Measurements from ENCODE around the gene RIMS3.

GRCh38 chr1:40648200-40648599, 17.3 kb downstream of the RIMS3 start:
- TF ChIP-seq BHLHE40 (IDR thresholded peaks at IDR 0.05; ENCODE audit: borderline replicate concordance) (no peak), SUZ12 (IDR thresholded peaks at IDR 0.05) (no peak), FOXK2 (IDR thresholded peaks at IDR 0.05) (no peak), FOXM1 (IDR thresholded peaks at IDR 0.05; ENCODE audit: borderline replicate concordance) (no peak), ELF4 (IDR thresholded peaks at IDR 0.05) (no peak), NFRKB (IDR thresholded peaks at IDR 0.05) (no peak), TARDBP (IDR thresholded peaks at IDR 0.05) (no peak)
- TF ChIP-seq, protein P1, sequence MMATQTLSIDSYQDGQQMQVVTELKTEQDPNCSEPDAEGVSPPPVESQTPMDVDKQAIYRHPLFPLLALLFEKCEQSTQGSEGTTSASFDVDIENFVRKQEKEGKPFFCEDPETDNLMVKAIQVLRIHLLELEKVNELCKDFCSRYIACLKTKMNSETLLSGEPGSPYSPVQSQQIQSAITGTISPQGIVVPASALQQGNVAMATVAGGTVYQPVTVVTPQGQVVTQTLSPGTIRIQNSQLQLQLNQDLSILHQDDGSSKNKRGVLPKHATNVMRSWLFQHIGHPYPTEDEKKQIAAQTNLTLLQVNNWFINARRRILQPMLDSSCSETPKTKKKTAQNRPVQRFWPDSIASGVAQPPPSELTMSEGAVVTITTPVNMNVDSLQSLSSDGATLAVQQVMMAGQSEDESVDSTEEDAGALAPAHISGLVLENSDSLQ (IDR thresholded peaks at IDR 0.05), result no peak

Data from HEK293T (cell line).